ENCODE results near the gene MROH2A. TPM values are rescaled to one million over a fixed set of nuclear protein-coding genes. Genes with fewer than 3 reads are reported as not detected.

Gene MROH2A
- total RNA-seq, 1 experiment from 2014 or later, result 1.4 TPM

- no peaks in the 10 kb centered on the region for H3K4me1 ChIP-seq (replicated peaks; ENCODE audit: insufficient read depth)
- no peak overlapping the region for H3K27ac ChIP-seq
- TF ChIP-seq CTCF (conservative IDR thresholded peaks at IDR 0.05), result no peak
- no peak for TF ChIP-seq EZH2 (IDR thresholded peaks at IDR 0.05; ENCODE audit: low read depth)
- H3K9me2 ChIP-seq (ENCODE audit: insufficient read depth), result no peaks in the 10 kb centered on the region
- 0 out of 2 replicates have a peak, but pooled peaks cover under 1% of the 10 kb centered on the region for H3K36me3 ChIP-seq (ENCODE audit: low read depth)
- H3K4me3 ChIP-seq, result no peak overlapping the region
- intact Hi-C loops (cut with micrococcal nuclease; ENCODE audit: unreplicated experiment), result loop anchor here (5.0 kb wide), 3 partner anchors 264 to 979 kb away; partner anchors contain the start of gene USP40
- H3K9me3 ChIP-seq (ENCODE audit: insufficient read depth, low read depth), result no peaks in the 10 kb centered on the region
- H4K20me1 ChIP-seq (ENCODE audit: insufficient read depth), result no peaks in the 10 kb centered on the region
- H3K4me2 ChIP-seq, result no peak overlapping the region
- ChIA-PET CTCF (no interaction called here), POLR2A (ENCODE audit: unreplicated experiment) (interaction anchor here (0.6 kb wide), 1 partner anchor 592 kb away, joined by 4 read pairs; no protein-coding TSS in a partner anchor)
- no peak overlapping the region for H2AFZ ChIP-seq
- no TSS peak for BruUV-seq (replicated peaks)
- no peaks in the 10 kb centered on the region for H3K27me3 ChIP-seq (ENCODE audit: insufficient read depth, low read depth)
- H3F3A ChIP-seq (ENCODE audit: insufficient read depth, low read depth), result peaks cover 36% of the 10 kb centered on the region; the same call in 1 of the 2 replicates
- no peak for DNase-seq
- no peaks in the 10 kb centered on the region for H3K79me2 ChIP-seq (ENCODE audit: low read depth)
These were observed 53.0 kb downstream of the MROH2A start for GRCh38 chr2:233831011-233831721.

DNA sequence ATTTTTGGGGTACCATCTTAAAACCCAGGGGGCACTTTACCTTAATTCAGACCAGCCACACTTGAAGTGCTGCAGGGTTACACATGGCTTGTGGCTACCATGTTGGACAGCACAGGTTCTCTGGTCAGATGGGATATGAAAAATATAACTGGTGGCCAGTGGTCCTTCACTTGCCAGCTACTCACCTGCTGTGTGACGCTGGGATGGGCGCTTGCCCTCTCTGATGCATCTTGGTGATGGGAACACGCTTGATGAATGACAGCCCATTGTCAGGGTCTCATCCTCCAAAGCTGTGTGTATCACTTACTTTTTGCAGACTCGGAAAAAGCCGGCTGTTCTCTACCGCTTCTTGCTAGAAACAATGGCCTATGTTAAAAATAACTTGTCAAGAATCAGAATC, 53.7 kb downstream of the MROH2A start:
- Histone ChIP-seq H3K27ac (no peak overlapping the region), H3K4me2 (no peak overlapping the region), H3F3A (ENCODE audit: insufficient read depth, low read depth) (peaks cover 43% of the 10 kb centered on the region; the same call in 1 of the 2 replicates), H3K36me3 (ENCODE audit: low read depth) (0 out of 2 replicates have a peak, but pooled peaks cover 6% of the 10 kb centered on the region), H2AFZ (no peak overlapping the region), H3K9me3 (ENCODE audit: insufficient read depth, low read depth) (no peaks in the 10 kb centered on the region), H3K4me1 (replicated peaks; ENCODE audit: insufficient read depth) (no peaks in the 10 kb centered on the region), H4K20me1 (ENCODE audit: insufficient read depth) (no peaks in the 10 kb centered on the region), H3K9me2 (ENCODE audit: insufficient read depth) (no peaks in the 10 kb centered on the region), H3K4me3 (no peak overlapping the region), H3K27me3 (ENCODE audit: insufficient read depth, low read depth) (no peaks in the 10 kb centered on the region), H3K79me2 (ENCODE audit: low read depth) (peaks cover 4% of the 10 kb centered on the region; the same call in 1 of the 2 replicates)
- no peak for TF ChIP-seq CTCF (conservative IDR thresholded peaks at IDR 0.05)
- no peak for TF ChIP-seq EZH2 (IDR thresholded peaks at IDR 0.05; ENCODE audit: low read depth)
- no TSS peak for BruUV-seq (replicated peaks)
- ChIA-PET POLR2A (ENCODE audit: unreplicated experiment) (interaction anchor here (0.6 kb wide), 1 partner anchor 591 kb away, joined by 4 read pairs; no protein-coding TSS in a partner anchor), CTCF (interaction anchor here (0.6 to 1.2 kb wide), 5 partner anchors 76 to 519 kb away, joined by 3 to 11 read pairs (median 7); no protein-coding TSS in a partner anchor)
- DNase-seq, result no peak
- intact Hi-C loops (cut with micrococcal nuclease; ENCODE audit: unreplicated experiment), result loop anchor here (1.0 to 5.0 kb wide), 7 partner anchors 141 to 980 kb away; partner anchors contain the start of gene USP40

DNA sequence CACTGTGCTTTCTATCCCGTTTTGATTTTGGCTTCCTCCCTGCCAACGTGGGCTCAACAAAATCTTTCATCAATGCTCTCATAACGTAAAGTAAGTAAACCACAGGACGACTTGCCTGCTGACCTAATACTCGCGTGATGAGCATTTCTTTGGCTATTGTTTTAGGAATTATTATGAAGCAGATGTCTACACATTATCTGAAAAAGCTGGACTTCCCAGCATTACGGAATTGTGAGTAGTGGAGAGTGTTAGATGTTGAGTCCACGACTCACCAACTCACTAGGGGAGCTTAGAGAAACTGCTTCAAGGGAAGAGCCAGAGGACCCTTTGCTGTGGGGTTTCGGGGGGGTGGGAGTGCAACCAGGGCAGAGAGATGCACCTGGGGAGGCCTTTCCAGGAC, 54.3 kb downstream of the MROH2A start:
- H3F3A ChIP-seq (ENCODE audit: insufficient read depth, low read depth), result peaks cover 48% of the 10 kb centered on the region; the same call in 1 of the 2 replicates
- CTCF ChIA-PET, result interaction anchor here (0.6 to 1.6 kb wide), 12 partner anchors 10 to 581 kb away, joined by 3 to 11 read pairs (median 5); partner anchors contain the start of gene ATG16L1
- H3K9me3 ChIP-seq (ENCODE audit: insufficient read depth, low read depth), result no peaks in the 10 kb centered on the region
- no peak overlapping the region for H3K27ac ChIP-seq
- peaks cover 6% of the 10 kb centered on the region; the same call in 1 of the 2 replicates for H3K79me2 ChIP-seq (ENCODE audit: low read depth)
- H2AFZ ChIP-seq, result no peak overlapping the region
- no peak for DNase-seq
- intact Hi-C loops (cut with micrococcal nuclease; ENCODE audit: unreplicated experiment), result loop anchor here (1.0 to 5.0 kb wide), 7 partner anchors 142 to 980 kb away; partner anchors contain the start of gene USP40
- H3K9me2 ChIP-seq (ENCODE audit: insufficient read depth), result no peaks in the 10 kb centered on the region
- H4K20me1 ChIP-seq (ENCODE audit: insufficient read depth), result peaks cover under 1% of the 10 kb centered on the region; the same call in 1 of the 2 replicates
- H3K27me3 ChIP-seq (ENCODE audit: insufficient read depth, low read depth), result no peaks in the 10 kb centered on the region
- POLR2A ChIA-PET (ENCODE audit: unreplicated experiment), result interaction anchor here (0.6 kb wide), 2 partner anchors 137 to 359 kb away, joined by 3 to 4 read pairs; no protein-coding TSS in a partner anchor
- H3K4me2 ChIP-seq, result no peak overlapping the region
- H3K4me3 ChIP-seq, result no peak overlapping the region
- TF ChIP-seq EZH2 (IDR thresholded peaks at IDR 0.05; ENCODE audit: low read depth), result no peak
- TF ChIP-seq CTCF (conservative IDR thresholded peaks at IDR 0.05), result no peak
- no peaks in the 10 kb centered on the region for H3K4me1 ChIP-seq (replicated peaks; ENCODE audit: insufficient read depth)
- no TSS peak for BruUV-seq (replicated peaks)
- peaks cover 10% of the 10 kb centered on the region for H3K36me3 ChIP-seq (ENCODE audit: low read depth)

All from PC-9 (cell line).